Panc1 (cell line): ENCODE measurements around the gene CTRB1. TPM values are rescaled to one million over a fixed set of nuclear protein-coding genes. Genes with fewer than 3 reads are reported as not detected.
A peak's percentile ranks its signal among the peaks of the same experiment; 100 is the strongest.
"Not testable (repeated sequence)": the region's sequence is repeated elsewhere in the genome, so short reads cannot be mapped to it uniquely, and the experiment has no call there.

Experiments used
- ATAC-seq: fragments of 200-7000 bp; cut with Tn5 transposase; 2 replicates; pipeline ENCODE4 v1.9.1; 2020; ENCODE audit warnings: mild to moderate bottlenecking, moderate library complexity
- BruUV-seq: library from RNA; stranded (reverse); fragments of 400-500 nt; replicated peaks from 2 replicates; lab custom pipeline; 2021; lab: Mats Ljungman, UMichigan
- CTCF ChIA-PET: fragments of 300-600 bp; sonication (Branson Sonifier 250); formaldehyde crosslinking; loops from one replicate; lab custom pipeline; 2022; ENCODE audit warnings: antibody characterized with exemption; lab: Charles Lee
- POLR2A ChIA-PET: fragments of 300-600 bp; sonication (Branson Sonifier 250); formaldehyde crosslinking; loops from one replicate; lab custom pipeline; 2022; ENCODE audit warnings: antibody characterized with exemption; lab: Charles Lee
- DNase-seq: peaks from one replicate; pipeline ENCODE4 v3.0.0-alpha.2; 2010; ENCODE audit warnings: low read depth, low spot score
- H3K27ac ChIP-seq: 2 replicates; pipeline ENCODE4 v1.5.1; 2011; ENCODE audit warnings: mild to moderate bottlenecking, low read length, inconsistent platforms
- H3K27me3 ChIP-seq: fragments of 200-500 bp; sonication (Bioruptor generic); 2 replicates; pipeline ENCODE4 v1.6.0; 2014; ENCODE audit warnings: low read length, inconsistent platforms; ENCODE audit not compliant: control insufficient read depth, insufficient read depth
- H3K36me3 ChIP-seq: fragments of 200-500 bp; sonication (Bioruptor generic); 2 replicates; pipeline ENCODE4 v1.5.1; 2014; ENCODE audit warnings: inconsistent platforms, mild to moderate bottlenecking, low read length, moderate library complexity; ENCODE audit not compliant: control insufficient read depth, insufficient read depth
- H3K4me1 ChIP-seq: 2 replicates; pipeline ENCODE4 v1.5.1; 2011; ENCODE audit warnings: inconsistent platforms, mild to moderate bottlenecking, low read length, moderate library complexity; ENCODE audit not compliant: control insufficient read depth, insufficient read depth
- H3K4me3 ChIP-seq, 2 experiments: 2 replicates each; pipeline ENCODE4 v1.5.1; 2011 to 2012; ENCODE audit warnings: low read depth in 2 of 2, low read length in 2 of 2, mild to moderate bottlenecking in 2 of 2, inconsistent platforms in 1 of 2, moderate library complexity in 1 of 2
- H3K9me3 ChIP-seq: fragments of 200-500 bp; sonication (Bioruptor generic); 2 replicates; pipeline ENCODE4 v1.5.1; 2014; ENCODE audit warnings: low read depth, mild to moderate bottlenecking, inconsistent platforms, low read length, moderate library complexity; ENCODE audit not compliant: control insufficient read depth, insufficient read depth
- POLR2AphosphoS5 ChIP-seq: IDR thresholded peaks from 2 replicates; pipeline ENCODE4 v1.6.1; 2012; ENCODE audit warnings: mild to moderate bottlenecking, low read depth, low read length, moderate library complexity
- SIN3A ChIP-seq: IDR thresholded peaks from 2 replicates; pipeline ENCODE4 v1.6.1; 2012; ENCODE audit warnings: low read depth, mild to moderate bottlenecking, low read length, moderate library complexity, borderline replicate concordance; ENCODE audit not compliant: insufficient read depth
- TCF7L2 ChIP-seq: IDR thresholded peaks from 2 replicates; pipeline ENCODE4 v1.6.1; 2011; ENCODE audit warnings: mild to moderate bottlenecking, low read depth, low read length, inconsistent platforms
- in situ Hi-C: cut with HindIII; loops from 2 replicates; pipeline ENCODE4 v1.10.0; 2016; ENCODE audit warnings: low sequenced_read_pairs, low pct_unique_long_range_greater_than_20kb
- intact Hi-C: fragments of 100-400 bp; cut with micrococcal nuclease; formaldehyde crosslinking; loops from one replicate; pipeline ENCODE4 v1.10.0; 2022; ENCODE audit not compliant: unreplicated experiment
- total RNA-seq: library from RNA; stranded (reverse); gene quantifications from one replicate; pipeline ENCODE4 v1.2.1, GENCODE V29; 2021; ENCODE audit not compliant: unreplicated experiment
- TF ChIP-seq, protein P1 (sequence below): fragments of 450-650 bp; IDR thresholded peaks from 2 replicates; pipeline ENCODE4 v1.5.1; 2017; ENCODE audit warnings: mild to moderate bottlenecking
- TF ChIP-seq, protein P2 (sequence below), 2 experiments: IDR thresholded peaks; 2 replicates each; pipeline ENCODE4 v1.6.1; 2011 to 2012; ENCODE audit warnings: low read depth in 2 of 2, control low read depth in 1 of 2, low read length in 1 of 2, mild to moderate bottlenecking in 1 of 2, moderate library complexity in 1 of 2; ENCODE audit not compliant: insufficient read depth in 1 of 2

CTRB1 gene
- total RNA-seq, 1 experiment from 2014 or later: 2.7 TPM

DNA sequence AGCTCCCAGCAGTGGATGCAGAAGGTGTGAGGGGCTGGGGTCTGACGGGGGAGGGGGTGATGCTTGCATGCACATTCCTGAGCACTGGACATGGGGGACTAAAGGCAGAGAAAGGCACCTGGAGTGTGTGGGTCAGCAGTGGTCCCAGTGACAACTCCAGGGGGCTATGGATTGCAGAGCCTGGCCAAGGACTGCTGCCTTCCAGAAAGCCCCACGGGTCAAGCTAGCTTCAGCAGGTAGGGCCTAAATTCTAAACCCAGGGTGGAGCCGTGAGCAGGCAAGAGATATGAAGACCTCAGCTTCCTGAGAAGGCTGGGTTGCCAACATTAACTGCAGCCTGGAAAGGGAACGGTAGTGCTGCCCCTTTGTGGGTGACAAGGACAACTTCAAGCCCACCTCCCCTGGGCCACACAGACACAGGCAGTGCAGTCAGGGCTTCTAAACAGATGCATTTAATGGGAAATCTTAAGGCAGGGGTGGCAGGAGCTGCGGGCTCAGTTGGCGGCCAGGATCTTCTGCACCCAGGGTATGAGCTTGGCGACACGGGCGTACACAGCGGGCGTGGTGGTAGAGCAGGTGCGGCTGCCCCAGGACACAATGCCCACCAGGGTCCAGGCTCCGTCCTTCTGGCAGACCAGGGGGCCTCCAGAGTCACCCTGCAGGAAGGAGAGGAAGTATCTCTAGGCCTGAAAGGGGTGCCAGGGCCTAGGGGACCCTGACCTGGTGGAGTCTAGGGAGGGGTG is 14.9 kb upstream of the CTRB1 start:
- Histone ChIP-seq H3K27ac (no peak overlapping the region), H3K36me3 (no peaks in the 10 kb centered on the region), H3K4me3 (no peak overlapping the region), H3K9me3 (no peaks in the 10 kb centered on the region), H3K4me1 (no peaks in the 10 kb centered on the region), H3K27me3 (no peaks in the 10 kb centered on the region)
- TF ChIP-seq, protein P1, sequence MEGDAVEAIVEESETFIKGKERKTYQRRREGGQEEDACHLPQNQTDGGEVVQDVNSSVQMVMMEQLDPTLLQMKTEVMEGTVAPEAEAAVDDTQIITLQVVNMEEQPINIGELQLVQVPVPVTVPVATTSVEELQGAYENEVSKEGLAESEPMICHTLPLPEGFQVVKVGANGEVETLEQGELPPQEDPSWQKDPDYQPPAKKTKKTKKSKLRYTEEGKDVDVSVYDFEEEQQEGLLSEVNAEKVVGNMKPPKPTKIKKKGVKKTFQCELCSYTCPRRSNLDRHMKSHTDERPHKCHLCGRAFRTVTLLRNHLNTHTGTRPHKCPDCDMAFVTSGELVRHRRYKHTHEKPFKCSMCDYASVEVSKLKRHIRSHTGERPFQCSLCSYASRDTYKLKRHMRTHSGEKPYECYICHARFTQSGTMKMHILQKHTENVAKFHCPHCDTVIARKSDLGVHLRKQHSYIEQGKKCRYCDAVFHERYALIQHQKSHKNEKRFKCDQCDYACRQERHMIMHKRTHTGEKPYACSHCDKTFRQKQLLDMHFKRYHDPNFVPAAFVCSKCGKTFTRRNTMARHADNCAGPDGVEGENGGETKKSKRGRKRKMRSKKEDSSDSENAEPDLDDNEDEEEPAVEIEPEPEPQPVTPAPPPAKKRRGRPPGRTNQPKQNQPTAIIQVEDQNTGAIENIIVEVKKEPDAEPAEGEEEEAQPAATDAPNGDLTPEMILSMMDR: no peak
- TF ChIP-seq TCF7L2: no peak
- no peak for TF ChIP-seq POLR2AphosphoS5
- TF ChIP-seq, protein P2, sequence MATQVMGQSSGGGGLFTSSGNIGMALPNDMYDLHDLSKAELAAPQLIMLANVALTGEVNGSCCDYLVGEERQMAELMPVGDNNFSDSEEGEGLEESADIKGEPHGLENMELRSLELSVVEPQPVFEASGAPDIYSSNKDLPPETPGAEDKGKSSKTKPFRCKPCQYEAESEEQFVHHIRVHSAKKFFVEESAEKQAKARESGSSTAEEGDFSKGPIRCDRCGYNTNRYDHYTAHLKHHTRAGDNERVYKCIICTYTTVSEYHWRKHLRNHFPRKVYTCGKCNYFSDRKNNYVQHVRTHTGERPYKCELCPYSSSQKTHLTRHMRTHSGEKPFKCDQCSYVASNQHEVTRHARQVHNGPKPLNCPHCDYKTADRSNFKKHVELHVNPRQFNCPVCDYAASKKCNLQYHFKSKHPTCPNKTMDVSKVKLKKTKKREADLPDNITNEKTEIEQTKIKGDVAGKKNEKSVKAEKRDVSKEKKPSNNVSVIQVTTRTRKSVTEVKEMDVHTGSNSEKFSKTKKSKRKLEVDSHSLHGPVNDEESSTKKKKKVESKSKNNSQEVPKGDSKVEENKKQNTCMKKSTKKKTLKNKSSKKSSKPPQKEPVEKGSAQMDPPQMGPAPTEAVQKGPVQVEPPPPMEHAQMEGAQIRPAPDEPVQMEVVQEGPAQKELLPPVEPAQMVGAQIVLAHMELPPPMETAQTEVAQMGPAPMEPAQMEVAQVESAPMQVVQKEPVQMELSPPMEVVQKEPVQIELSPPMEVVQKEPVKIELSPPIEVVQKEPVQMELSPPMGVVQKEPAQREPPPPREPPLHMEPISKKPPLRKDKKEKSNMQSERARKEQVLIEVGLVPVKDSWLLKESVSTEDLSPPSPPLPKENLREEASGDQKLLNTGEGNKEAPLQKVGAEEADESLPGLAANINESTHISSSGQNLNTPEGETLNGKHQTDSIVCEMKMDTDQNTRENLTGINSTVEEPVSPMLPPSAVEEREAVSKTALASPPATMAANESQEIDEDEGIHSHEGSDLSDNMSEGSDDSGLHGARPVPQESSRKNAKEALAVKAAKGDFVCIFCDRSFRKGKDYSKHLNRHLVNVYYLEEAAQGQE (IDR thresholded peaks at IDR 0.05; ENCODE audit: insufficient read depth in 1 of 2, low read depth in 2 of 2, low read length in 1 of 2): no peak
- TF ChIP-seq SIN3A: no peak
- intact Hi-C loops (no loop called here), in situ Hi-C loops (no loop called here)
- DNase-seq (no peak), ATAC-seq (no peak)
- no TSS peak for BruUV-seq
- ChIA-PET POLR2A (no interaction called here), CTCF (interaction anchor here (0.7 kb wide), 1 partner anchor 22 kb away, joined by 14 read pairs; no protein-coding TSS in a partner anchor)

DNA sequence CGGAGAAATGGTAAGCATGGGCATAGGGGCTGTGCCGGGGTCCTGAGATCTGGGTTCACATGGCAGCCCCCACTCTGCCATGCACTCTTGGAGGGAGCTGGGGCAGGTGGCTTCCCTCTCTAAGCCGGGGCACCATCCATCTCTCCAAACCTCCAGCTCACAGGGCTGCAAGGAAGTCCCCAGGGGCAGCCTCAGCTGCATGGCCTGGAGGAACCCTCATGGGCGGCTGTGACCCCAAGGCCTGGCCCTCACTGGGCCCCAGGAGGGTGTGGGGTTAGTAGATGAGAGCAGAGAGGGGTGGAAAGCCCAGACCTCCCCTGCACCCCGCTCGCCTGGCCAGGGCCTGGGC is 14.4 kb upstream of the CTRB1 start:
- H3K9me3 ChIP-seq: no peaks in the 10 kb centered on the region
- TF ChIP-seq, protein P1: no peak
- TF ChIP-seq SIN3A (no peak), TCF7L2 (no peak), POLR2AphosphoS5 (no peak)
- TF ChIP-seq, protein P2 (IDR thresholded peaks at IDR 0.05; ENCODE audit: insufficient read depth in 1 of 2, low read depth in 2 of 2, low read length in 1 of 2): no peak
- intact Hi-C loops (no loop called here), in situ Hi-C loops (no loop called here)
- no TSS peak for BruUV-seq
- no peaks in the 10 kb centered on the region for H3K27me3 ChIP-seq
- ChIA-PET POLR2A (no interaction called here), CTCF (no interaction called here)
- no peak overlapping the region for H3K4me3 ChIP-seq
- no peak overlapping the region for H3K27ac ChIP-seq
- ATAC-seq (no peak), DNase-seq (no peak)
- no peaks in the 10 kb centered on the region for H3K4me1 ChIP-seq
- no peaks in the 10 kb centered on the region for H3K36me3 ChIP-seq

DNA sequence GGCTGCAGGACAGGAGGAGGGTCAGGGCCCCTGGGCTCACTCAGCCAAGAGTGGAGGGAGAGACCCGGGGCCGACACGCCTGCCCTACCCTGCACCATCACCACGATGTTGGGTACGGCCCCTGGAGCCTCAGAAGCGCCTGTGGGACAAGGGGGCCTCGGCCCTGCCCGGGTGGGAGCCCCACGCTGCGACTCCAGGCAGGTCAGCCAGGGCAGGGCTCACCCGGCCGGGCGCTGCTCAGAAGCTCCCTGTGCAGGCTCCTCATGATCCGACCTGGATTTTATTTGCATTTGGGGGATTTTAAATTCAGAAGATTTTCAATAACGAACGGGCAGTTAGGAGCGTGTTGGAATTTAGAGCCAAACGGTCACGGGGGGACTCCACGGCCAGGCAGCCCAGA is 13.9 kb upstream of the CTRB1 start:
- CTCF ChIA-PET, POLR2A ChIA-PET: not testable (repeated sequence)

More for the DNA sequence above, 13.9 kb upstream of the CTRB1 start:
- H3K4me1 ChIP-seq, DNase-seq, in situ Hi-C loops, H3K4me3 ChIP-seq, intact Hi-C loops, H3K9me3 ChIP-seq, H3K27me3 ChIP-seq, BruUV-seq, H3K36me3 ChIP-seq, H3K27ac ChIP-seq: not testable (repeated sequence)
- ATAC-seq: peak; percentile 59
